Keratinocyte (primary cell): Measurements from ENCODE around the gene ABCB11. TPM values are rescaled to one million over a fixed set of nuclear protein-coding genes. Genes with fewer than 3 reads are reported as not detected.

ENCODE experiments used
- DNase-seq: peaks from one replicate; pipeline ENCODE4 v3.0.0-alpha.2; 2011; ENCODE audit warnings: low read depth, missing footprints, low spot score
- FAIRE-seq: peaks from 2 replicates; lab custom pipeline; 2011; peaks lifted over from hg19 to GRCh38; lab: Jason Lieb, UNC
- H2AFZ ChIP-seq: 2 replicates; pipeline ENCODE4 v1.6.0; 2012; ENCODE audit warnings: low read length, control low read depth, inconsistent platforms; ENCODE audit not compliant: control insufficient read depth
- H3K27ac ChIP-seq: 2 replicates; pipeline ENCODE4 v1.5.1; 2011; ENCODE audit warnings: low read length; ENCODE audit not compliant: control insufficient read depth, insufficient read depth
- H3K27me3 ChIP-seq: 3 replicates; pipeline ENCODE4 v1.6.0; 2011; ENCODE audit warnings: low read length; ENCODE audit not compliant: control insufficient read depth, insufficient read depth; ENCODE audit errors: extremely low read depth
- H3K36me3 ChIP-seq, 2 experiments: 2 replicates in 1 of 2; 3 replicates in 1 of 2; pipeline ENCODE4 v1.5.1; 2011; ENCODE audit warnings: low read length in 2 of 2, mild to moderate bottlenecking in 1 of 2; ENCODE audit not compliant: control insufficient read depth in 2 of 2, insufficient read depth in 2 of 2; ENCODE audit errors: extremely low read depth in 1 of 2
- H3K4me1 ChIP-seq: 3 replicates; pipeline ENCODE4 v1.5.1; 2011; ENCODE audit warnings: low read length; ENCODE audit not compliant: control insufficient read depth, insufficient read depth; ENCODE audit errors: extremely low read depth
- H3K4me2 ChIP-seq: 3 replicates; pipeline ENCODE4 v1.6.0; 2011; ENCODE audit warnings: low read depth, low read length; ENCODE audit not compliant: control insufficient read depth, insufficient read depth; ENCODE audit errors: extremely low read depth
- H3K4me3 ChIP-seq, 3 experiments: fragments of 200-600 bp in 1 of 3; sonication (generic) in 1 of 3; 2 replicates in 2 of 3; 3 replicates in 1 of 3; pipeline ENCODE4 v1.5.1; 2011 to 2016; ENCODE audit warnings: low read length in 3 of 3, mild to moderate bottlenecking in 3 of 3, control low read depth in 2 of 3, inconsistent platforms in 1 of 3, low read depth in 1 of 3, mixed read lengths in 1 of 3, mixed run types in 1 of 3, moderate library complexity in 1 of 3; ENCODE audit not compliant: control insufficient read depth in 2 of 3, insufficient read depth in 2 of 3; ENCODE audit errors: extremely low read depth in 1 of 3
- H3K79me2 ChIP-seq: 2 replicates; pipeline ENCODE4 v1.6.0; 2012; ENCODE audit warnings: low read length; ENCODE audit not compliant: control insufficient read depth, insufficient read depth
- H3K9ac ChIP-seq: 3 replicates; pipeline ENCODE4 v1.6.0; 2011; ENCODE audit warnings: low read length; ENCODE audit not compliant: control insufficient read depth, insufficient read depth; ENCODE audit errors: extremely low read depth
- H3K9me1 ChIP-seq: 3 replicates; pipeline ENCODE4 v1.6.0; 2011; ENCODE audit warnings: low read length; ENCODE audit not compliant: control insufficient read depth, insufficient read depth; ENCODE audit errors: extremely low read depth
- H3K9me3 ChIP-seq: 2 replicates; pipeline ENCODE4 v1.5.1; 2012; ENCODE audit warnings: low read depth, low read length; ENCODE audit not compliant: control insufficient read depth
- H4K20me1 ChIP-seq: 3 replicates; pipeline ENCODE4 v1.6.0; 2011; ENCODE audit warnings: low read length; ENCODE audit not compliant: control insufficient read depth, insufficient read depth; ENCODE audit errors: extremely low read depth
- CTCF ChIP-seq, 3 experiments: IDR thresholded peaks in 1 of 3; conservative IDR thresholded peaks in 1 of 3; optimal IDR thresholded peaks in 1 of 3; 2 replicates in 2 of 3; 3 replicates in 1 of 3; pipeline versions ENCODE3 to v1.5.1; 2011; ENCODE audit warnings: low read length in 3 of 3, mild to moderate bottlenecking in 3 of 3, moderate library complexity in 2 of 3, control low read depth in 1 of 3, inconsistent platforms in 1 of 3; ENCODE audit not compliant: insufficient read depth in 2 of 3; ENCODE audit errors: extremely low read depth in 1 of 3
- EZH2 ChIP-seq: IDR thresholded peaks from one replicate; pipeline ENCODE4 v1.6.1; 2012; ENCODE audit warnings: inconsistent platforms, mild to moderate bottlenecking, low read length, moderate library complexity
- dilution Hi-C: fragments of 300-500 bp; cut with MboI; formaldehyde crosslinking; loops from one replicate; pipeline ENCODE4 v1.7.0; 2020; ENCODE audit warnings: low sequenced_read_pairs; ENCODE audit not compliant: extremely low pct_ligation_motif_present
- polyA plus RNA-seq, 5 experiments: library from polyadenylated mRNA; depleted of rRNA in 3 of 5; stranded (reverse) in 3 of 5; stranded (forward) in 1 of 5; unstranded in 1 of 5; fragments of >200 nt; gene quantifications; 1 replicate in 1 of 5; 2 replicates in 3 of 5; 3 replicates in 1 of 5; pipeline versions ENCODE4 v1.2.1 to v1.2.3, GENCODE V29; 2011 to 2012; ENCODE audit warnings: missing spikeins in 2 of 5, low read depth in 1 of 5, low replicate concordance in 1 of 5

The ABCB11 gene
- polyA plus RNA-seq, 1 donor (not counting 4 experiments of a cell fraction or from before 2014, with no cell fraction given): 0.03 TPM

- Histone ChIP-seq H3K4me3 (no peak overlapping the region), H3K9ac (no peak overlapping the region), H3K36me3 (no peaks in the 10 kb centered on the region), H3K27me3 (no peaks in the 10 kb centered on the region), H3K4me2 (no peak overlapping the region), H3K9me1 (no peaks in the 10 kb centered on the region), H2AFZ (no peak overlapping the region), H3K9me3 (no peaks in the 10 kb centered on the region), H3K4me1 (peaks cover 37% of the 10 kb centered on the region), H4K20me1 (no peaks in the 10 kb centered on the region), H3K79me2 (no peaks in the 10 kb centered on the region), H3K27ac (no peak overlapping the region)
- DNase-seq (no peak), FAIRE-seq (no peak)
- dilution Hi-C loops: no loop called here
- TF ChIP-seq CTCF (optimal IDR thresholded peaks at IDR 0.05 in 1 of 3, IDR thresholded peaks at IDR 0.05 in 1 of 3, conservative IDR thresholded peaks at IDR 0.05 in 1 of 3; ENCODE audit: extremely low read depth in 1 of 3, insufficient read depth in 2 of 3, low read length in 3 of 3): no peak
- TF ChIP-seq EZH2: no peak
These were observed 21.1 kb downstream of the ABCB11 start for GRCh38 chr2:169009865-169010579.

- Histone ChIP-seq H3K27ac (no peak overlapping the region), H3K4me2 (no peak overlapping the region), H3K4me1 (peaks cover 37% of the 10 kb centered on the region), H3K36me3 (no peaks in the 10 kb centered on the region), H3K9me3 (no peaks in the 10 kb centered on the region), H3K9me1 (no peaks in the 10 kb centered on the region), H4K20me1 (no peaks in the 10 kb centered on the region), H3K4me3 (no peak overlapping the region), H2AFZ (no peak overlapping the region), H3K79me2 (no peaks in the 10 kb centered on the region), H3K9ac (no peak overlapping the region), H3K27me3 (no peaks in the 10 kb centered on the region)
- dilution Hi-C loops: no loop called here
- no peak for FAIRE-seq
- no peak for DNase-seq
- no peak for TF ChIP-seq CTCF (optimal IDR thresholded peaks at IDR 0.05 in 1 of 3, IDR thresholded peaks at IDR 0.05 in 1 of 3, conservative IDR thresholded peaks at IDR 0.05 in 1 of 3; ENCODE audit: extremely low read depth in 1 of 3, insufficient read depth in 2 of 3, low read length in 3 of 3)
These were observed 23.2 kb downstream of the ABCB11 start for GRCh38 chr2:169007941-169008340.
